C1 segment of cervical spinal cord (tissue), 14 donors: Measurements from ENCODE around the gene CCL28.

Source experiments
- DNase-seq, 14 donors: peaks; one replicate each; lab custom pipeline; 2025; lab: John Stamatoyannopoulos, UW

The CCL28 gene

GRCh38 chr5:43357878-43358281, 54.3 kb downstream of the CCL28 start:
- no peak for DNase-seq

- no peak for DNase-seq
These were observed 55.1 kb downstream of the CCL28 start for GRCh38 chr5:43357067-43357466.

- no peak for DNase-seq
These were observed 57.4 kb downstream of the CCL28 start for GRCh38 chr5:43354774-43355173.

- DNase-seq, result no peak
These were observed 58.5 kb downstream of the CCL28 start for GRCh38 chr5:43353668-43354067.

DNA sequence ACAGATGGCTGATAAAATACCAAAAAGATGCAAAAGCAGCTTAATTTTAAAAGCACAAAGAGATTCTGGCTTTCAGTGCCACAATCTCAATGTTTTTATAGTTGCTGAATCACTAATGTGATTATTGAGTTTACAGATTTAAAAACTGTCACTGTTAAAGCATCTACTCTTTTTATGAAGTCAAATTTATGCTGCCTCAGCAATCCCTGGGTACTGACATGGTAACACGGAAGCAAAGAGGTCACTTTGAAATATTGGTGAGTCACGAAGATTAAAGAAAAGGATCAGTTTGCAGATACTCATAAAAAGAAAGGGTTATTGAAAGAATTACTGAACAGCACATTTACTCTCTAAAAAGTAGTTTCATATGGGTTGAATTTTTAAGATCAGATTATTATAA, 59.3 kb downstream of the CCL28 start:
- no peak for DNase-seq

DNA sequence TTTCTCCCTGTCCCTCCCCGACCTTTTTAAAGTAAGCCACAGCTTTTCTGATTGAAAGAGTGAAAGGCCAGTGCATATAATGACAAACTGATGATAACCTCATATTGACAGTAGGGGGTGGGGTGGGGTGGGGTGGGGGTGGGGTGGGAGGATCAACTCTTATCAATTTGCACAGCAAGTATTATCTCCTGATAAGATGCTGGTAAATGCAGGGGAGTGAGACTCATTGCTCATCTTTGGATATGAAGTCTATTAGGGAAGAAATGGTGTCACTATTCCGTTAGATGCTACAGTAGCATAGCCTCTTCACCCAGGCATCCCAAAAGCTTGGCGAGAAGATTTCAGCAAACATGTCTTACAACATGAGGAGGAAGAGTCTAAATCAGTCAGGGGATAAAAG, 60.1 kb downstream of the CCL28 start:
- no peak for DNase-seq

GRCh38 chr5:43348861-43349363, 63.3 kb downstream of the CCL28 start:
- DNase-seq, result no peak

DNA sequence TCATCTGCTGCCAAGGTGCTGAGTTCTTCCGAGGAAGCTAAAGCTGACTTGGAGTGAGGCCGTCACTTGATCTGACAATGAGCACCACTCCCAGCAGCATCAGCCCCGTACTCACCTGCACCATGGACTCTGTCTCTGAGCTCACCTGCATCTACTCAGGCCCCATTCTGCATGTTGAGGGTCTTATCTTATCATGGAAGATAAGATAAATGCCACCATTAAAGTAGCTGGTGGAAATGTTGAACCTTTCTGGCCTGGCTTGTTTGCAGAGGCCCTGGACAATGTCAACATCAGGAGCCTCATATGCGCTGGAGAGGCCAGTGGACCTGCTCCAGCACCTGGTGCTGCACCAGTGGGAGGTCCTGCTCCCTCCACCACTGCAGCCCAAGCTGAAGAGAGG, 64.0 kb downstream of the CCL28 start:
- DNase-seq, result no peak

GRCh38 chr5:43338862-43339261, 73.3 kb downstream of the CCL28 start:
- DNase-seq, result no peak

DNA sequence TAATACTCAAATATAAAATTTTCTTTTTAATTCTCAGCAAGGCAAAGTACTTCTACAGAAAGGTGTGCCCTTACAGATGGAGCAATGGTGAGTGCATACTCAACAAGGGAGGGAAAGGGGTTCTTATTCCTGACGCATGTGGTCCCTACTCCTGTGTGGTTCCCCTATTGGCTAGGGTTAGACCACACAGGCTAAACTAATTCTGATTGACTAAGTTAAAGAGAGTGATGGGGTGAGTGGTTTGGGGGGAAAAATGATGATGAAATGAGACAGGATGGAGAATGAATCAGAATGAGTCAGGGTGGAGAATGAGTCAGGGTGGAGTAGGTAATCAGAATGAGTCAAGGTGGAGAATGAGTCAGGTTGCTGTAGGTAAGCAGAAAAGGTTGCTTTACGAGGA, 76.0 kb downstream of the CCL28 start:
- no peak for DNase-seq

GRCh38 chr5:43335681-43336080, 76.5 kb downstream of the CCL28 start:
- no peak for DNase-seq

DNA sequence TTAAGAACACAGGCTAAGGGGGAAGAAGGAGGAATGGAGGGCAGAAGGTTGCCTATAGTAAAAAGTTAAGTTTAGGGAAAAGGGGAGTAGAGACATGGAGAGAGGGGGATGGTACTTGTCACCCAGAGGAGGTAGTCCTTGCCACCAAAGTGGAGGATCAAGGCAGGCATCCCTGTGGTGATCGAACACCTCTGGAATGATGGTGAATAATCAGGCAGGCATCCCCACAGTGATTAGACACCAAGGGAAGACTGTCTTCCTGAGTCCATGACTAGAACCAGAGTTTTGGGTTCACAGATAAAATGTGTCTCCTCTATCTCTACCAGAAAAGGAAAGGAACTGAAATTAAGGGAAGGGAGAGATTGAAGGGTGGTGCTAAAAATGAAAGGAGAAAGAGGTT, 79.8 kb downstream of the CCL28 start:
- no peak for DNase-seq
